Mononuclear cell (primary cell): ENCODE data around the gene OMA1. TPM values are rescaled to one million over a fixed set of nuclear protein-coding genes. Genes with fewer than 3 reads are reported as not detected.

Source experiments
- H3K27me3 ChIP-seq: 2 replicates; pipeline ENCODE4 v1.6.0; 2011; ENCODE audit warnings: low read length, control low read depth; ENCODE audit not compliant: insufficient read depth
- H3K4me1 ChIP-seq: 2 replicates; pipeline ENCODE4 v1.5.1; 2011; ENCODE audit warnings: mild to moderate bottlenecking, low read length, control low read depth; ENCODE audit not compliant: insufficient read depth
- H3K4me3 ChIP-seq: 2 replicates; pipeline ENCODE4 v1.5.1; 2011; ENCODE audit warnings: mild to moderate bottlenecking, low read length, moderate library complexity
- H3K9me3 ChIP-seq: 2 replicates; pipeline ENCODE4 v1.5.1; 2011; ENCODE audit warnings: low read depth, mild to moderate bottlenecking, control low read depth, low read length
- total RNA-seq: library from RNA; depleted of rRNA; stranded (reverse); fragments of >200 nt; gene quantifications from one replicate; pipeline ENCODE4 v1.2.3, GENCODE V29; 2012

The OMA1 gene
- total RNA-seq, 1 donor = 80.9 TPM

GRCh38 chr1:58442114-58442513 is 104.4 kb downstream of the OMA1 start:
- H3K9me3 ChIP-seq = no peaks in the 10 kb centered on the region
- no peaks in the 10 kb centered on the region for H3K4me1 ChIP-seq
- no peaks in the 10 kb centered on the region for H3K27me3 ChIP-seq
- H3K4me3 ChIP-seq = no peak overlapping the region

- no peaks in the 10 kb centered on the region for H3K9me3 ChIP-seq
- H3K4me3 ChIP-seq = no peak overlapping the region
- H3K27me3 ChIP-seq = no peaks in the 10 kb centered on the region
- no peaks in the 10 kb centered on the region for H3K4me1 ChIP-seq
These were observed 104.8 kb downstream of the OMA1 start for GRCh38 chr1:58441699-58442098.

GRCh38 chr1:58440696-58441095 is 105.8 kb downstream of the OMA1 start:
- no peaks in the 10 kb centered on the region for H3K27me3 ChIP-seq
- no peaks in the 10 kb centered on the region for H3K4me1 ChIP-seq
- no peaks in the 10 kb centered on the region for H3K9me3 ChIP-seq
- no peak overlapping the region for H3K4me3 ChIP-seq

- Histone ChIP-seq H3K4me3 (no peak overlapping the region), H3K9me3 (no peaks in the 10 kb centered on the region), H3K27me3 (no peaks in the 10 kb centered on the region), H3K4me1 (no peaks in the 10 kb centered on the region)
These were observed 106.6 kb downstream of the OMA1 start for GRCh38 chr1:58439946-58440345.

GRCh38 chr1:58438468-58438867 is 108.1 kb downstream of the OMA1 start:
- no peaks in the 10 kb centered on the region for H3K4me1 ChIP-seq
- H3K4me3 ChIP-seq = no peak overlapping the region
- H3K9me3 ChIP-seq = no peaks in the 10 kb centered on the region
- no peaks in the 10 kb centered on the region for H3K27me3 ChIP-seq

- Histone ChIP-seq H3K4me3 (no peak overlapping the region), H3K27me3 (no peaks in the 10 kb centered on the region), H3K4me1 (no peaks in the 10 kb centered on the region), H3K9me3 (no peaks in the 10 kb centered on the region)
These were observed 108.9 kb downstream of the OMA1 start for GRCh38 chr1:58437623-58438022.

GRCh38 chr1:58436615-58437297 is 109.8 kb downstream of the OMA1 start:
- H3K4me1 ChIP-seq = no peaks in the 10 kb centered on the region
- no peaks in the 10 kb centered on the region for H3K27me3 ChIP-seq
- no peaks in the 10 kb centered on the region for H3K9me3 ChIP-seq
- H3K4me3 ChIP-seq = no peak overlapping the region

GRCh38 chr1:58435376-58435775 is 111.2 kb downstream of the OMA1 start:
- Histone ChIP-seq H3K27me3 (no peaks in the 10 kb centered on the region), H3K9me3 (no peaks in the 10 kb centered on the region), H3K4me3 (no peak overlapping the region), H3K4me1 (no peaks in the 10 kb centered on the region)

GRCh38 chr1:58434607-58435006 is 111.9 kb downstream of the OMA1 start:
- Histone ChIP-seq H3K27me3 (no peaks in the 10 kb centered on the region), H3K4me1 (no peaks in the 10 kb centered on the region), H3K9me3 (no peaks in the 10 kb centered on the region)

GRCh38 chr1:58434181-58434580 is 112.3 kb downstream of the OMA1 start:
- Histone ChIP-seq H3K27me3 (no peaks in the 10 kb centered on the region), H3K4me3 (no peak overlapping the region), H3K4me1 (no peaks in the 10 kb centered on the region), H3K9me3 (no peaks in the 10 kb centered on the region)

More at GRCh38 chr1:58434607-58435006, 111.9 kb downstream of the OMA1 start:
- H3K4me3 ChIP-seq = no peak overlapping the region

GRCh38 chr1:58432851-58433668 is 113.5 kb downstream of the OMA1 start:
- no peaks in the 10 kb centered on the region for H3K27me3 ChIP-seq
- no peaks in the 10 kb centered on the region for H3K4me1 ChIP-seq
- no peak overlapping the region for H3K4me3 ChIP-seq
- H3K9me3 ChIP-seq = no peaks in the 10 kb centered on the region

- H3K4me1 ChIP-seq = no peaks in the 10 kb centered on the region
- H3K9me3 ChIP-seq = no peaks in the 10 kb centered on the region
- H3K27me3 ChIP-seq = no peaks in the 10 kb centered on the region
- no peak overlapping the region for H3K4me3 ChIP-seq
These were observed 114.5 kb downstream of the OMA1 start for GRCh38 chr1:58431901-58432620.
